ENCODE measurements around the gene PPP1R14C. TPM values are rescaled to one million over a fixed set of nuclear protein-coding genes. Genes with fewer than 3 reads are reported as not detected.
A peak's percentile ranks its signal among the peaks of the same experiment; 100 is the strongest.

Gene PPP1R14C
- total RNA-seq, 1 donor from 2014 or later = 42.3 TPM

- peak; percentile 87 for DNase-seq
Measured at GRCh38 chr6:150250826-150251225, 108.0 kb downstream of the PPP1R14C start.

GRCh38 chr6:150251566-150252186 is 108.8 kb downstream of the PPP1R14C start:
- peak; percentile 65 for DNase-seq

GRCh38 chr6:150252714-150253444 is 110.0 kb downstream of the PPP1R14C start:
- DNase-seq = no peak

GRCh38 chr6:150253489-150253888 is 110.6 kb downstream of the PPP1R14C start:
- no peak for DNase-seq

- DNase-seq = peak; percentile 32
Measured at GRCh38 chr6:150254770-150255169, 111.9 kb downstream of the PPP1R14C start.

GRCh38 chr6:150255840-150256239 is 113.0 kb downstream of the PPP1R14C start:
- DNase-seq = peak; percentile 33

- DNase-seq = no peak
Measured at GRCh38 chr6:150256618-150257272, 113.9 kb downstream of the PPP1R14C start.

GRCh38 chr6:150258381-150258780 is 115.5 kb downstream of the PPP1R14C start:
- no peak for DNase-seq

- no peak for DNase-seq
Measured at GRCh38 chr6:150260931-150261330, 118.1 kb downstream of the PPP1R14C start.

GRCh38 chr6:150261997-150262697 is 119.3 kb downstream of the PPP1R14C start:
- DNase-seq = no peak

GRCh38 chr6:150263765-150264404 is 121.0 kb downstream of the PPP1R14C start:
- no peak for DNase-seq

- DNase-seq = no peak
Measured at GRCh38 chr6:150266309-150266708, 123.5 kb downstream of the PPP1R14C start.

- no peak for DNase-seq
Measured at GRCh38 chr6:150266963-150267685, 124.3 kb downstream of the PPP1R14C start.

GRCh38 chr6:150267686-150268561 is 125.1 kb downstream of the PPP1R14C start:
- peak; percentile 55 for DNase-seq

GRCh38 chr6:150269130-150269856 is 126.4 kb downstream of the PPP1R14C start:
- no peak for DNase-seq

- no peak for DNase-seq
Measured at GRCh38 chr6:150269857-150270223, 127.0 kb downstream of the PPP1R14C start.

GRCh38 chr6:150270330-150271052 is 127.6 kb downstream of the PPP1R14C start:
- DNase-seq = no peak

GRCh38 chr6:150271172-150271500 is 128.3 kb downstream of the PPP1R14C start:
- no peak for DNase-seq

All from tongue (tissue), 2 donors.